Transverse colon (tissue), 4 donors: Measurements from ENCODE around the gene NT5DC1.

Experiments used
- CTCF ChIP-seq, 5 experiments: fragments of 200-600 bp in 3 of 5; fragments of 450-650 bp in 2 of 5; sonication (generic) in 3 of 5; IDR thresholded peaks; 1 replicate in 2 of 5; 2 replicates in 3 of 5; pipeline ENCODE4 v1.5.1; 2016 to 2017; ENCODE audit warnings: antibody characterized with exemption in 5 of 5, inconsistent platforms in 3 of 5, mild to moderate bottlenecking in 2 of 5, moderate library complexity in 1 of 5
- POLR2AphosphoS5 ChIP-seq, 3 donors: sonication (generic); formaldehyde crosslinking; IDR thresholded peaks; one replicate each; pipeline ENCODE4 v1.6.1; 2016; ENCODE audit warnings: antibody characterized with exemption in 3 of 3

DNA sequence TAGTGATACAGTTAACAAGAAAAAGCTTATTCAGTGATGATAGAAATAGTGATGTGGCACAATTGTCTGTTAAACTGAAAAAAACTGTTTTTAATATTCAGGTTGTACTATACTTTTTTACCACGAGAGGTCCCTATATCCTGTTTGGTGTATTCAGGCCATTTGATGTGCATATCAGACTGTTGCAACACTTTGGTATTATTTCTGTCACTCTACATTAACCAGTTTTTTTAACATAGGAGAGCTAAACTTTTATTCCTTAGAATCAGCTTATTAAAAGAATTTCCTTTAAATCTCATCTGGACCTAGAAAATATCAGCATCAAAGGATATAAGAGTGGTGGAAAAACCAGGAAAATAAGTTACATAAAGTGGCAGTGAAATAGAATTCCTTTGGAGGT is 116.4 kb downstream of the NT5DC1 start:
- peak; percentile 29 to 46 (median 43) for TF ChIP-seq CTCF (IDR thresholded peaks at IDR 0.05)
- no peak for TF ChIP-seq POLR2AphosphoS5 (IDR thresholded peaks at IDR 0.05)
